ENCODE results near the gene GBP4.

DNA sequence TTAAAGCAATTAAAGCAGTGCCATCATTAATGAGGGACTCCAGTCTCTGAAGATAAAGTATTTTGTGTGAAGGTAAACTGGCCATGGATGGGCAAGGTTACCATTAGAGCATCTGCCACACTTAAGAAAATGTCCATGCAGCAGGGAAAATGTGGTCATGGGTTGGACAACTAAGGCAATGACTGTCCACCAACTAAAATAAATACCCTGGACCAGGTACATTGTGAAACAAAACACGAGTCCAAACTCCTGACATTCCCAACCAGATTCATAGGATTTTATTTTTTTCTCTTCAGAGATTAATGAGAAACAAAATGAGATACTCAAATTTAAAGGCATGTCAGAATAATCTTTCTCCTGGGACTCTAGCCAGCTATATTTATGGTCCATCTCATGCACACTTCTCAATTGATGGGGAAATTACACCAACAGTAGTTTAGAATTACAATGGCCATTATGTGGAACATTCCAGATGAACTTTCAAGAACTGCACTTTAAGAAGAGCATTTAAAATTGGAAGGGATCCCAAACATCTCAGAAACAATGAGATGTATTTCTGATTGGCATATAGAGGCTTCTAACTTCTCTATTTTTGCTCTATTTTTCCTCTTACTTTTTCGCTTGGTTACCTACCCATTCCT lies 31.0 kb downstream of the GBP4 start:
- TF ChIP-seq EP300 (IDR thresholded peaks at IDR 0.05; ENCODE audit: borderline replicate concordance in 1 of 2, low read depth in 1 of 2, low read length in 1 of 2) (no peak), TEAD4 (IDR thresholded peaks at IDR 0.05; ENCODE audit: borderline replicate concordance, insufficient read depth) (no peak), POLR2AphosphoS5 (IDR thresholded peaks at IDR 0.05; ENCODE audit: low read depth, low read length) (no peak), RAD21 (IDR thresholded peaks at IDR 0.05; ENCODE audit: low read length) (no peak), EZH2phosphoT487 (IDR thresholded peaks at IDR 0.05; ENCODE audit: borderline replicate concordance, low read depth) (no peak), FOXM1 (IDR thresholded peaks at IDR 0.05; ENCODE audit: low read depth) (no peak), RFX5 (IDR thresholded peaks at IDR 0.05; ENCODE audit: low read length) (no peak), JUND (IDR thresholded peaks at IDR 0.05) (no peak)
- TF ChIP-seq, protein P1, sequence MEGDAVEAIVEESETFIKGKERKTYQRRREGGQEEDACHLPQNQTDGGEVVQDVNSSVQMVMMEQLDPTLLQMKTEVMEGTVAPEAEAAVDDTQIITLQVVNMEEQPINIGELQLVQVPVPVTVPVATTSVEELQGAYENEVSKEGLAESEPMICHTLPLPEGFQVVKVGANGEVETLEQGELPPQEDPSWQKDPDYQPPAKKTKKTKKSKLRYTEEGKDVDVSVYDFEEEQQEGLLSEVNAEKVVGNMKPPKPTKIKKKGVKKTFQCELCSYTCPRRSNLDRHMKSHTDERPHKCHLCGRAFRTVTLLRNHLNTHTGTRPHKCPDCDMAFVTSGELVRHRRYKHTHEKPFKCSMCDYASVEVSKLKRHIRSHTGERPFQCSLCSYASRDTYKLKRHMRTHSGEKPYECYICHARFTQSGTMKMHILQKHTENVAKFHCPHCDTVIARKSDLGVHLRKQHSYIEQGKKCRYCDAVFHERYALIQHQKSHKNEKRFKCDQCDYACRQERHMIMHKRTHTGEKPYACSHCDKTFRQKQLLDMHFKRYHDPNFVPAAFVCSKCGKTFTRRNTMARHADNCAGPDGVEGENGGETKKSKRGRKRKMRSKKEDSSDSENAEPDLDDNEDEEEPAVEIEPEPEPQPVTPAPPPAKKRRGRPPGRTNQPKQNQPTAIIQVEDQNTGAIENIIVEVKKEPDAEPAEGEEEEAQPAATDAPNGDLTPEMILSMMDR (IDR thresholded peaks at IDR 0.05), result no peak
